Activated CD4-positive, alpha-beta T cell treated with anti-CD3 and anti-CD28 coated beads for 4 hours (primary cell): Measurements from ENCODE around the gene PRKG1.
"Not testable (repeated sequence)": the region's sequence is repeated elsewhere in the genome, so short reads cannot be mapped to it uniquely, and the experiment has no call there.

ENCODE experiments used
- DNase-seq, 2 donors: peaks; one replicate each; pipeline ENCODE4 v3.0.0-alpha.2; 2020

PRKG1 gene

GRCh38 chr10:51683031-51683691 lies 608.9 kb downstream of the PRKG1 start:
- DNase-seq = no peak

- no peak for DNase-seq
These were observed 611.5 kb downstream of the PRKG1 start for GRCh38 chr10:51685768-51686167.

GRCh38 chr10:51687296-51687695 lies 613.0 kb downstream of the PRKG1 start:
- DNase-seq = no peak

- DNase-seq = not testable (repeated sequence)
These were observed 614.5 kb downstream of the PRKG1 start for GRCh38 chr10:51688826-51689225.

GRCh38 chr10:51689536-51689935 lies 615.2 kb downstream of the PRKG1 start:
- no peak for DNase-seq

GRCh38 chr10:51691135-51691534 lies 616.8 kb downstream of the PRKG1 start:
- no peak for DNase-seq

- no peak for DNase-seq
These were observed 619.9 kb downstream of the PRKG1 start for GRCh38 chr10:51694086-51694768.

GRCh38 chr10:51696251-51696650 lies 622.0 kb downstream of the PRKG1 start:
- DNase-seq = no peak

GRCh38 chr10:51698473-51699063 lies 624.3 kb downstream of the PRKG1 start:
- DNase-seq = peak; percentile 1 to 8

- DNase-seq = peak in 1 of 2 donors; percentile 1
These were observed 624.8 kb downstream of the PRKG1 start for GRCh38 chr10:51699145-51699474.

- peak; percentile 88 to 92 for DNase-seq
These were observed 625.4 kb downstream of the PRKG1 start, which contains the start of gene CSTF2T for GRCh38 chr10:51699475-51700227. Gene CSTF2T (minus strand): TSS chr10:51699595. CDS start chr10:51699549, 46 bp downstream.

GRCh38 chr10:51700228-51700817 lies 626.0 kb downstream of the PRKG1 start:
- DNase-seq = peak; percentile 9 to 26

GRCh38 chr10:51705774-51706173 lies 631.5 kb downstream of the PRKG1 start:
- no peak for DNase-seq

- DNase-seq = no peak
These were observed 631.9 kb downstream of the PRKG1 start for GRCh38 chr10:51706225-51706624.

- no peak for DNase-seq
These were observed 633.1 kb downstream of the PRKG1 start for GRCh38 chr10:51707392-51707791.

- no peak for DNase-seq
These were observed 633.6 kb downstream of the PRKG1 start for GRCh38 chr10:51707821-51708424.

- DNase-seq = no peak
These were observed 634.3 kb downstream of the PRKG1 start for GRCh38 chr10:51708609-51709008.

- no peak for DNase-seq
These were observed 635.2 kb downstream of the PRKG1 start for GRCh38 chr10:51709324-51709972.

GRCh38 chr10:51711519-51711891 lies 637.2 kb downstream of the PRKG1 start:
- no peak for DNase-seq

GRCh38 chr10:51716981-51717380 lies 642.7 kb downstream of the PRKG1 start:
- DNase-seq = no peak

GRCh38 chr10:51718804-51719291 lies 644.6 kb downstream of the PRKG1 start:
- DNase-seq = no peak

GRCh38 chr10:51724038-51724437 lies 649.8 kb downstream of the PRKG1 start:
- no peak for DNase-seq
